IPS DF 4.7 (cell line): ENCODE data around the gene C10orf71.

Experiments used
- DNase-seq: peaks from one replicate; pipeline ENCODE4 v3.0.0-alpha.2; 2013; ENCODE audit warnings: low spot score; ENCODE audit errors: extremely low read depth

C10orf71 gene

DNA sequence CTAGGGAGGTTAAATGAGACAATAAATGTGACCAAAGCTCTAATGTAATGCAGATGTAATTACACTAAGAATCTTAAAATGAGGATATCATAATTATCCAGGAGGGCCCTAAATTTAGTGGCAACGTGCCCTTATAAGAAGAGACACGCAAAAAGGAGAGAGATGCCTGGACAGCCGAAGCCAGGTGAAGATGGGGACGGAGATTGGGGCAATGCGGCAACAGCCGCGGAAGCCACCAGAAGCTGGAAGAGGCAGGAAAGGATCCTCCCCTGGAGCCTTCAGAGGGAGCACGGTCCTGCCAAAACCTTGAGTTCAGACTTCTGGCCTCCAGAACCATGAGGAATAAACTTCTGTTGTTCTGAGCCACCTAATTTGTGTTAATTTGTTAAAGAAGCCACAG lies 25.3 kb upstream of the C10orf71 start:
- DNase-seq = no peak

DNA sequence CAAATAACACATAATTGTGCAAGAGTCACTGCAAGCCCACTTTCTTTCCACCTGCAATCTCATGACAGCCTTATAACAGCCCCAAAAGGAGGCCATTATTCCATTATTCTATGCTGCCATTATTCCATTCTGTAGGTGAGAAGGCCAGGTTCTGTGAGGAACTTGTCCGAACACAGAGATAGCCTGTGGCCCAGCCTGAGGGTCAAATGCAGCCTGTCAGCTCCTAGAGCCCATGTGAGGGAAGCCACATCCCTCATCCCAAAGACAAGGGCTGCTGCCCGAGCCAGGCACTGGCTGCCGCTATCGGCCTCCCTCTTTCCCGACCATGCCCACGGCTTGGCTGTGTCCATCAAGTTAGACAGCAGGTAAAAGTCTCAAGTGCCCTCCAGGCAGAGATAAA lies 24.1 kb upstream of the C10orf71 start:
- no peak for DNase-seq

DNA sequence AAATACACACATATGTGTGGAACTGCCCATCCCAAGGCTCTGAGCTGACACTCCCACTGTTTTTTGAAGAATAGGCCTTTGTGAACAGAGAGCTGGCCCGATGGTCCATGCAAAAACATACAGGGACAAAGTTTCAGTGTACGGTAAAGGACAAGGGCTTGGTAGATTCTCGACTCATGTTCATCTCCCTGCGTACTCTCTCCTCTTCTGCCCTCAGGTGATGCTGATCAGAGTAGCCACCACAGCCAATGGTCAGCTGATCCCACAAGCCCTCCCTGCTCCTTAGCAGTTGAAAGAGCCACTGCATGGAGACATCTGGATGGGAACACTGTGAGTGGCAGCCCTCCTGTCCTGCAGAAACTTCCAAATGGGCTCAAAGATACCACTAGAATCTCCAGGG lies 23.1 kb upstream of the C10orf71 start:
- no peak for DNase-seq

GRCh38 chr10:49276596-49276995 lies 22.4 kb upstream of the C10orf71 start:
- no peak for DNase-seq

DNA sequence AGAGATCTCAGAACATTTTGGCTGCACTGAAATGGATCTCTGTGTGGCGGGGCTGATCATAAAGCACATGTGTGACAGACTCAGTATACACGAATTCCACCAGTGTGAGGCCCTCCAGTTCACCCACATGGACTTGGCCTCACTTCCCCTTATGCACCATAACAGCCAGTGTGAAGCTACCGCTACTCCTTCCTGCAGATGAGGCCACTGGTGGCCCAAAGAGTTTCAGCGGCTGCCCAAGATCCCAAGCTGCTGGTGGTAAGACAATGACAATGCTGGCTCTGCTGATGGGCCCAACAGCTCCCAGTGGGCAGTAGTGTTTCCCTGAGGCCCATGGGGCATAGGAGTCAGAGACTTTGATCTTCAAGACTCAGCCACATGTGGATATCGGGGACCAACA lies 21.0 kb upstream of the C10orf71 start:
- DNase-seq = no peak

DNA sequence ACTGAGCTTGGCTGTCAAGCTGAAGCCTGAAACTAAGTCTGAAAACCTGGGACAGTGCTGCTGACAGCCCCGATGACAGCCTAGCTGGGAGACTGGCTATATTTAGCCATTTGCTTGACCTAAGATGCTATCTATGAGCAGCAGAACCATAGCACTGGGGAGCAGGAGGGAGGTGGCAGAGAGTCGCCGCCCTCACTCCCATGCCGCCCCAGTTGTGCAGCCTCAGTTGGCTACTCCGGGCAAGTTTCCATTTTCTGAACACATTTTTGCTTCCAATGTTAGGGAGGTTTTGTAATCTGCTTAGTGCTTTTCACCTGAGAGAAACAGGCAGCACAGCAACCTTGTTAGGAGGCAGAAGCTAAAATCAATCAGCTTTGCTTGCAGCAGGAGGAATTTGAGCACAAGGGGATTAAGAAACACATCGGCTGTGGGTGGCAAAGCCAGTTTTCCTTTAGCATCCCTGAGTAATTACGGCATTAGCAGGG lies 20.4 kb upstream of the C10orf71 start:
- no peak for DNase-seq

DNA sequence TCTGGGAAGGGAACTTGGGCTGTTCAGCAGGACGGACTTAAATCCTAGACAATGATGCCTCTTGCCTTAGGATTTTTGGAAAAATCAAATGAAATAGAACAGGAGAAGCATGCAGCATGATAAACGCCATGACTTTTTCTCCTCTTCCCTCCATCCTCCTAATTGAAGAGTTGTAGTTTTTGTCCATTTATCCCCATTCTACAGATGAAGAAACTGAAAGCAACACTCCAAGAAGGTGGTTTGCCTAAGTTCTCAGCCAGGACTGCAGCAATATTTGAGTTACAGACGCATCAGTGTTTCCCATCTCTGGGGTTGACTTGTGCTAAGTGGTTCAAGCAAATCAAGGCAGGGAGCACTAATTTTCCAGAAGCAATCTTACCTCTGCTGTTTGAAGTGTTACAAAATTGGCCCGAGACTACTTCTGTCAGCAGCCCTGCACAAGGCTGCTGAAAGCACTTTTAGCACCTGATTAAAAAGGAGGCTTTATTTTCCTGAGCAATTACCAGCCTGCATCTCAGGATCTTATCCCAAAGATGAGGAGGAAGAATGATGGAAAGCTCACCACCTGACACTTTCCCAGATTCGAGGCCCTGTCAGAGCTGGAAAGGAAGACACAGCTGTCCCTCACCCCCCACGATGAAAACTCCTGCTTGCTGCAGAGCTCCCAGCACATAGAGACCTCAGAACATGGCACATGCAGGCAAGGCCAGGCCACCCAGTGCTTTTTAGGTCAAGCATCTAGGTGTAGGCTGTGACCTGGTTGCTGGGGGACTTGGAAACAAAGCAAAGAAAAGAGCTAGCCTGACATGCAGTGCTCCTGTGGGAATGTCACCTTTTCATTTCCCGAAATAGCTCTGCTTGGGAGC lies 19.7 kb upstream of the C10orf71 start:
- DNase-seq = no peak

- no peak for DNase-seq
Observed at GRCh38 chr10:49280001-49280408, 19.0 kb upstream of the C10orf71 start.

DNA sequence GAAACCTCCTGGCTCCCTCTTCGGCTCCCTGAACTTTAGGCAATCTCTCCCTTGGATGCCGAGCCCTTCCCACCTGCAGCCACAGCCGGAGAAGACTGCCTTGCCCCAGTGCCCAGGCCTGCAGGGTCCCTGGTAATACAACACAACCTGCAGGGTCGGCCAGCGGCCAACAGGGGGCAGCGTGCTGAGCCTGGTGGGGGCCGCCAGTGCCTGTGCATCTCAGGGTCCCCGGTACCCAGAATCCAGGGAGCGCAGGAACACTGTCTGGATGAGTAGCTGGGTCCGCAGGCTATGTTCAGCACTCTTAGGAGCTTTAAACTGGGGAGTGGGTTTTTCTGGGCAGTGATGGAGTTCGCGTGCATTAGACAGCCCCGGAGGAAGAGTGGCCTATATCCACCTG lies 17.5 kb upstream of the C10orf71 start:
- DNase-seq = no peak

DNA sequence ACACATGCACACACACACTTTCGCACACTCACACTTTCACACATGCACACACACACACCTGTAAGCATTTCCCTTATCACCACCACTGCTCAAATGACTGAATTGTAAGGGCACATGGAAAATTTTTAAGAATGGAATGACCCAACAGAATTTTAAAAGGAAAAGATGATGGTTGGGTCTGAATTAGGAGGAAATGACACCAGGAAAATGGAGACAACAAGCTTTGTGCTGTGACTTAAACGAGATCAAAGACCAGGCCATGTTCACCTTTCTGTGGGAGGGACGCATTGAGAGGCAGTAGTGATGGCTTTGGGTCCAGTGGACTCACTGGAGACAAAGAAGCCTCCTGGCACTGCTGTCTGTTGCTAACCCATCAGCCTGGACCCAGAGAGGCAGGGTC lies 16.7 kb upstream of the C10orf71 start:
- no peak for DNase-seq

GRCh38 chr10:49282879-49283341 lies 16.1 kb upstream of the C10orf71 start:
- no peak for DNase-seq

DNA sequence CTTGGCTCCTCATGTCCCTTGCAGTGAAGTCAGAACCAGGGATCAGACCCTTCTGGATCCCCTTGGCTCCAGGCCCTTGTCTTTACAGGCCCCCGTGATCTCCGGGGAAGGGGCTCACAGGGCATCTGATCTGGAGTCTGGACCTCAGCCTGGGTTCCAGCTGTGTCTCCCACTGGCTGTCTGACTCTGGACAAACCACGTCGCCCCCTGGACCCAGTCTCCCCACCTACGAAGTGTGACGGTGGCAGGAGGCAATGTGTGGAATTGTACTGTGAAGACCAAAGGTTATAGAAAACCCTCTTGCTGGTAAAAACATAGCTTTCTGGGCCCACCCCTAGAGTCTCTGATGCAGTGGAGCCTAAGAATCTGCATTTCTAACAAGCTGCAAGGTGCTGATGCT lies 15.5 kb upstream of the C10orf71 start:
- no peak for DNase-seq

- no peak for DNase-seq
Observed at GRCh38 chr10:49284356-49284755, 14.6 kb upstream of the C10orf71 start.

GRCh38 chr10:49285232-49285631 lies 13.7 kb upstream of the C10orf71 start:
- no peak for DNase-seq

DNA sequence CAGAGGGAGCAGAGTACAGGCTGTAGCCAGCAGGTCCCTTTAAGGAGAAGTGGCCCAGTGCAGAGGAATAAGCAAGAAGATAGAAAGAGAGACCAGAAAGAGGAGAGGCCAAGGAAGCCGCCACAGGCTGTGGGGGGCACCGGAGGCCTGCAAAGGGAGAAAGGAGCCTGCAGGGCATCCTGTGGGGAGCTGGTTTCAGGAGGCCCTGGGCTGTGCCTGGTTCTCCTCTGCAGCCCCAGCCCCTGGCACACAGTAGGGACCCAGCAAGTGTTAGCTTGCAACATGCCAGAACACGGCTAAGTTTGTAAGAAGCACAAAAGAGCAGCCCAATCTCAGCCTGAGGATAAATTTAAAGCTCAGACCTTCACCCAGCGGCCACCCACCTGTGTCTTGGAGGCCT lies 12.3 kb upstream of the C10orf71 start:
- no peak for DNase-seq

DNA sequence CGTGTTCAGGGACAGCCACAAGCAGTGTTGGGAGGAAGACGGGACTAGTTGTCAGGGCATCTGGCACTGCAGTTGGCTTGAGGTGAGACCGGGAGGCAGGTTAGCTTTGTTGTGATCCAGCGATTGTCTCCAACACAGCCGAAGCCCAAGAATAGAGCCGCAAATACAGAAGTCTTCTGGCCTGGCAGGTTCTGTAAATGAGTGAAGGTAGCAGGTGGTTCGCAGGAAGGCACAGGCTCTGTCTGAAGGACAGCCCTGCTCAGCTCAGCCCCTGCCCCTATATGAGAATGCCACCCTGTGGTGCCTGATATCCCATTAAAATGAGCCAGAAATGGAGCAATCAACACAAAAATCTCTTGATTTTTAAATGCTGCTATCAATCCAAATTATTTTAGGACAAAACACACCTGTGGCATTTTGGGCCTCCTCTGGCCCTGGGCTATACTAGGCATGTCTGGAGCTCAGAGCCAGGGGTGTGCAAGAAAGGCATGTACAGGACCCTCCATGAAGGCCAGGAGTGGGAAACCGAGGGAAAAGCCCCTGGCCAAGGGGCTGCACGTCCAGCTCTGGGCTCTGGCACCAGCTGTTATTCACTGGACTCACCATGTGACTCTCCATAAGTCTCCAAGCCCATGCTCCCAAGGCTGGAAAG lies 11.2 kb upstream of the C10orf71 start:
- DNase-seq = no peak

- DNase-seq = no peak
Observed at GRCh38 chr10:49288341-49289065, 10.5 kb upstream of the C10orf71 start.

GRCh38 chr10:49289480-49289879 lies 9.5 kb upstream of the C10orf71 start:
- no peak for DNase-seq

DNA sequence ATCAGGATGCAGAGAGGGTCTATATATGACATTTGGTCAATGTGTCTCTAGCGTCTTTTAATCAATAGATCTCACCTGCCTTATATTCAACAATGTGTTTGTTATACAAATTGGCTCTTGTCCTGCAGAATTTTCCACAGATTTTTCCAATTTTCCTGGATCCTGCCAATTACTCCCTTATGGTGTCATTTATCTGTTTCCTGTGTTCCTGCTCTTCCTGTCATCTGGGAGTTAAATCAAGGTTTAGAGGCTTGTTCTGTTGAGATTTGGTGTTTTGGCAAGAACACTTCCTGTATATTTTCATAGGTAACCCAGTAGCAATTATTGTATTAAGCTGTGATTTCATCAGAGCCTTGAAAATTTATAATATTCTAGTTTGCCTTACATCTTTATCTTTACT lies 8.8 kb upstream of the C10orf71 start:
- no peak for DNase-seq

DNA sequence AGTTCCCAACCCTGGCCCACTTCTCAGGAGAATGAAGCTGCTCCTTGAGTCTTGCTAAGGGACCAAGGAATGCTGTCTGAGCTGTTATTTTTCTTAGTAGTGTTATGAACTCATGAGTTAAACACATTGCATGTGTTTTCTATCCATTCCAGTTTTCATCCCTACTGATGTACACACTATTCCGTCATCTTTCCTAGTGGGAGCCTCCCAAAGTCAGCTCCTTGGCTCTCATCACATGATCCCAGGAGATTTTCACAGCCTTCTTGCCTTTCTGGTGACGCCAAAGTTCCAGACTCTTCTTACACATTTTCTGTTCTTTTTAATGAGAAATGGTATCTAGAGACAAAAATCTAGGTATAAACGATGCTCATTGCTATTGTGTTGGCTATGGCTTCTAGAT lies 8.4 kb upstream of the C10orf71 start:
- DNase-seq = no peak

GRCh38 chr10:49292565-49293207 lies 6.3 kb upstream of the C10orf71 start:
- DNase-seq = no peak

DNA sequence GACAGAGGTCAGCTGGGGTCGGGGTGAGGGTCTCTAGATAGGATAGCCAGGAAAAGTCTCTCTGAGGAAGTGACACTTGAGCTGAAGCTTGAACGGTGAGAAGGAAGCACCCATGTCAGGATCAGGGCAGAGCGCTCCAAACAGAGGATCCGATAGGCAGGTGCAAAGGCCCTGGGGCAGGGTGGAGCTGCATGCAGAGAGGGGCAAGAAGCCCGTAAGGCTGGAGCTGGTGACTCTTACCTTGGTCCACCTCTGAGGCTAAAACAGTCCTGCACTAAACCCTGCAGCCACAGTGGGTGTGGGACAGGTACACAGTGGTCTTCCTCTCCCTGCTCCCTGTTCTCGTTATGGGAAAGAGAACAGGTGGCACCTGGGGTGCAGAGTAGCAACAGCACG lies 5.8 kb upstream of the C10orf71 start:
- DNase-seq = no peak
